Effector memory CD8-positive, alpha-beta T cell (primary cell): ENCODE results near the gene SFXN5.

Source experiments
- ATAC-seq: fragments of 150-1000 bp; cut with Tn5 transposase; replicated peaks from 2 replicates; pipeline ENCODE4 v1.10.0; 2021; ENCODE audit warnings: mild to moderate bottlenecking, moderate library complexity
- DNase-seq, 3 experiments: peaks; one replicate each; pipeline ENCODE4 v3.0.0; 2021
- H3K27ac Mint-ChIP-seq, 2 donors: one replicate each; pipeline ENCODE4 v1.8.0; 2022; ENCODE audit warnings: mild to moderate bottlenecking in 2 of 2, mixed read lengths in 2 of 2, moderate library complexity in 2 of 2
- H3K27me3 Mint-ChIP-seq, 2 donors: one replicate each; pipeline ENCODE4 v1.8.0; 2022; ENCODE audit warnings: mixed read lengths in 2 of 2
- H3K36me3 Mint-ChIP-seq: one replicate; pipeline ENCODE4 v1.8.0; 2022; ENCODE audit warnings: mild to moderate bottlenecking, moderate library complexity, mixed read lengths; ENCODE audit not compliant: insufficient read depth
- H3K4me1 Mint-ChIP-seq, 2 donors: one replicate each; pipeline ENCODE4 v1.8.0; 2022; ENCODE audit warnings: low read depth in 2 of 2, mixed read lengths in 2 of 2
- H3K4me3 Mint-ChIP-seq, 2 donors: one replicate each; pipeline ENCODE4 v1.8.0; 2022; ENCODE audit warnings: mild to moderate bottlenecking in 2 of 2, mixed read lengths in 2 of 2, moderate library complexity in 2 of 2
- H3K9me3 Mint-ChIP-seq, 2 donors: one replicate each; pipeline ENCODE4 v1.8.0; 2022; ENCODE audit warnings: mixed read lengths in 2 of 2

The SFXN5 gene

GRCh38 chr2:72953528-72953927 is 118.0 kb downstream of the SFXN5 start:
- peaks cover 3% of the 10 kb centered on the region for H3K36me3 Mint-ChIP-seq
- H3K4me3 Mint-ChIP-seq, result peak overlapping the region; percentile 93 to 95

GRCh38 chr2:72952961-72953360 is 118.6 kb downstream of the SFXN5 start:
- Mint-ChIP-seq H3K36me3 (peaks cover 3% of the 10 kb centered on the region), H3K9me3 (no peaks in the 10 kb centered on the region)
- ATAC-seq, result no peak

More at GRCh38 chr2:72953528-72953927, 118.0 kb downstream of the SFXN5 start:
- Mint-ChIP-seq H3K9me3 (no peaks in the 10 kb centered on the region), H3K27ac (peak overlapping the region; percentile 97 to 98), H3K27me3 (no peaks in the 10 kb centered on the region), H3K4me1 (peaks cover 36 to 41% of the 10 kb centered on the region in 2 donors)
- ATAC-seq, result no peak
- no peak for DNase-seq

GRCh38 chr2:72952110-72952823 is 119.2 kb downstream of the SFXN5 start:
- Mint-ChIP-seq H3K9me3 (no peaks in the 10 kb centered on the region), H3K4me3 (no peak overlapping the region), H3K27me3 (no peaks in the 10 kb centered on the region), H3K27ac (no peak overlapping the region), H3K4me1 (peaks cover 31 to 35% of the 10 kb centered on the region in 2 donors), H3K36me3 (peaks cover 3% of the 10 kb centered on the region)
- DNase-seq (no peak), ATAC-seq (no peak)

More at GRCh38 chr2:72952961-72953360, 118.6 kb downstream of the SFXN5 start:
- DNase-seq, result no peak
- H3K4me3 Mint-ChIP-seq, result peak overlapping the region; percentile 93 to 95
- peaks cover 33 to 37% of the 10 kb centered on the region in 2 donors for H3K4me1 Mint-ChIP-seq
- no peaks in the 10 kb centered on the region for H3K27me3 Mint-ChIP-seq
- H3K27ac Mint-ChIP-seq, result peak overlapping the region; percentile 97 to 98

- H3K27ac Mint-ChIP-seq, result no peak overlapping the region
Observed at GRCh38 chr2:72951303-72952095, 120.0 kb downstream of the SFXN5 start.

GRCh38 chr2:72950558-72951255 is 120.8 kb downstream of the SFXN5 start:
- ATAC-seq, result no peak
- Mint-ChIP-seq H3K9me3 (no peaks in the 10 kb centered on the region), H3K4me3 (no peak overlapping the region), H3K36me3 (peaks cover 3% of the 10 kb centered on the region), H3K27me3 (no peaks in the 10 kb centered on the region), H3K27ac (no peak overlapping the region), H3K4me1 (peaks cover 24 to 30% of the 10 kb centered on the region in 2 donors)
- no peak for DNase-seq

More at GRCh38 chr2:72951303-72952095, 120.0 kb downstream of the SFXN5 start:
- H3K4me3 Mint-ChIP-seq, result no peak overlapping the region
- H3K4me1 Mint-ChIP-seq, result peaks cover 24 to 30% of the 10 kb centered on the region in 2 donors
- peaks cover 3% of the 10 kb centered on the region for H3K36me3 Mint-ChIP-seq
- ATAC-seq, result no peak
- H3K27me3 Mint-ChIP-seq, result no peaks in the 10 kb centered on the region
- H3K9me3 Mint-ChIP-seq, result no peaks in the 10 kb centered on the region
- DNase-seq, result no peak

GRCh38 chr2:72949642-72950041 is 121.9 kb downstream of the SFXN5 start:
- Mint-ChIP-seq H3K9me3 (no peaks in the 10 kb centered on the region), H3K4me1 (peaks cover 16 to 23% of the 10 kb centered on the region in 2 donors), H3K36me3 (peaks cover 3% of the 10 kb centered on the region), H3K4me3 (no peak overlapping the region), H3K27ac (no peak overlapping the region), H3K27me3 (no peaks in the 10 kb centered on the region)
- DNase-seq, result no peak
- ATAC-seq, result no peak

GRCh38 chr2:72949045-72949444 is 122.5 kb downstream of the SFXN5 start:
- H3K36me3 Mint-ChIP-seq, result peaks cover 3% of the 10 kb centered on the region
- H3K9me3 Mint-ChIP-seq, result no peaks in the 10 kb centered on the region
- H3K27ac Mint-ChIP-seq, result no peak overlapping the region
- DNase-seq, result no peak
- no peak for ATAC-seq
- H3K4me3 Mint-ChIP-seq, result no peak overlapping the region
- no peaks in the 10 kb centered on the region for H3K27me3 Mint-ChIP-seq
- H3K4me1 Mint-ChIP-seq, result peaks cover 10 to 17% of the 10 kb centered on the region in 2 donors

GRCh38 chr2:72947952-72948830 is 123.3 kb downstream of the SFXN5 start:
- DNase-seq, result no peak

GRCh38 chr2:72946466-72946865 is 125.0 kb downstream of the SFXN5 start:
- H3K4me3 Mint-ChIP-seq, result no peak overlapping the region
- no peaks in the 10 kb centered on the region for H3K36me3 Mint-ChIP-seq
- no peaks in the 10 kb centered on the region for H3K9me3 Mint-ChIP-seq
- peaks cover 0 to 2% of the 10 kb centered on the region in 2 donors for H3K4me1 Mint-ChIP-seq
- DNase-seq (no peak), ATAC-seq (no peak)
- no peak overlapping the region for H3K27ac Mint-ChIP-seq
- H3K27me3 Mint-ChIP-seq, result no peaks in the 10 kb centered on the region

More at GRCh38 chr2:72947952-72948830, 123.3 kb downstream of the SFXN5 start:
- no peak overlapping the region for H3K4me3 Mint-ChIP-seq
- H3K9me3 Mint-ChIP-seq, result no peaks in the 10 kb centered on the region
- H3K27ac Mint-ChIP-seq, result no peak overlapping the region
- peaks cover 3% of the 10 kb centered on the region for H3K36me3 Mint-ChIP-seq
- H3K27me3 Mint-ChIP-seq, result no peaks in the 10 kb centered on the region
- H3K4me1 Mint-ChIP-seq, result peaks cover 1 to 8% of the 10 kb centered on the region in 2 donors
- no peak for ATAC-seq

- peaks cover 0 to 2% of the 10 kb centered on the region in 2 donors for H3K4me1 Mint-ChIP-seq
- H3K36me3 Mint-ChIP-seq, result no peaks in the 10 kb centered on the region
- no peak for DNase-seq
- ATAC-seq, result no peak
- H3K4me3 Mint-ChIP-seq, result no peak overlapping the region
- no peak overlapping the region for H3K27ac Mint-ChIP-seq
- H3K27me3 Mint-ChIP-seq, result no peaks in the 10 kb centered on the region
- H3K9me3 Mint-ChIP-seq, result no peaks in the 10 kb centered on the region
Observed at GRCh38 chr2:72945450-72946019, 126.0 kb downstream of the SFXN5 start.

GRCh38 chr2:72944804-72945449 is 126.6 kb downstream of the SFXN5 start:
- Mint-ChIP-seq H3K4me3 (no peak overlapping the region), H3K4me1 (peaks cover 0 to 2% of the 10 kb centered on the region in 2 donors), H3K9me3 (no peaks in the 10 kb centered on the region), H3K27me3 (no peaks in the 10 kb centered on the region), H3K36me3 (no peaks in the 10 kb centered on the region), H3K27ac (no peak overlapping the region)
- DNase-seq, result no peak
- no peak for ATAC-seq
